Peyer's patch (tissue), 4 donors: Measurements from ENCODE around the gene ZFHX3. TPM values are rescaled to one million over a fixed set of nuclear protein-coding genes. Genes with fewer than 3 reads are reported as not detected.

ENCODE experiments used
- DNase-seq, 3 donors: peaks; one replicate each; pipeline ENCODE4 v3.0.0-alpha.2; 2017 to 2019
- H3K27ac ChIP-seq, 4 donors: fragments of 200-600 bp; sonication (generic); one replicate each; pipeline ENCODE4 v1.5.1; 2016 to 2019
- H3K27me3 ChIP-seq, 2 donors: fragments of 200-600 bp; sonication (generic); one replicate each; pipeline ENCODE4 v1.5.1; 2019
- H3K36me3 ChIP-seq, 3 donors: fragments of 200-600 bp; sonication (generic); one replicate each; pipeline ENCODE4 v1.5.1; 2016 to 2019
- H3K4me1 ChIP-seq, 4 donors: fragments of 200-600 bp; sonication (generic); one replicate each; pipeline ENCODE4 v1.5.1; 2016 to 2019
- H3K4me3 ChIP-seq, 4 donors: fragments of 200-600 bp; sonication (generic); 1 replicate in 3 of 4; 2 replicates in 1 of 4; pipeline ENCODE4 v1.5.1; 2016 to 2019; ENCODE audit warnings: mild to moderate bottlenecking in 1 of 4
- H3K9me3 ChIP-seq, 4 donors: fragments of 200-600 bp; sonication (generic); one replicate each; pipeline ENCODE4 v1.5.1; 2016 to 2019; ENCODE audit warnings: mild to moderate bottlenecking in 1 of 4
- POLR2A ChIP-seq, 2 donors: fragments of 450-650 bp; IDR thresholded peaks; one replicate each; pipeline ENCODE4 v1.5.1; 2017; ENCODE audit warnings: antibody characterized with exemption in 2 of 2, mild to moderate bottlenecking in 2 of 2, moderate library complexity in 2 of 2
- total RNA-seq, 4 donors: library from RNA; depleted of rRNA; stranded (reverse); fragments of >200 nt; gene quantifications; one replicate each; pipeline ENCODE4 v1.1.0, GENCODE V29; 2016
- TF ChIP-seq, protein P1 (sequence below), 6 experiments: fragments of 450-650 bp in 4 of 6; fragments of 200-600 bp in 2 of 6; sonication (generic) in 1 of 6; IDR thresholded peaks; one replicate each; pipeline ENCODE4 v1.5.1; 2017 to 2019; ENCODE audit warnings: antibody characterized with exemption in 6 of 6, mild to moderate bottlenecking in 3 of 6, moderate library complexity in 1 of 6

ZFHX3 gene
- total RNA-seq, 4 donors from 2014 or later: 6.3 to 39.6 (median 14.6) TPM

- Histone ChIP-seq H3K27me3 (no peaks in the 10 kb centered on the region), H3K27ac (no peak overlapping the region), H3K36me3 (peaks cover 0 to 10% (median 0%) of the 10 kb centered on the region in 3 donors), H3K4me1 (no peaks in the 10 kb centered on the region), H3K9me3 (no peaks in the 10 kb centered on the region), H3K4me3 (no peak overlapping the region)
- DNase-seq: no peak
- TF ChIP-seq, protein P1, sequence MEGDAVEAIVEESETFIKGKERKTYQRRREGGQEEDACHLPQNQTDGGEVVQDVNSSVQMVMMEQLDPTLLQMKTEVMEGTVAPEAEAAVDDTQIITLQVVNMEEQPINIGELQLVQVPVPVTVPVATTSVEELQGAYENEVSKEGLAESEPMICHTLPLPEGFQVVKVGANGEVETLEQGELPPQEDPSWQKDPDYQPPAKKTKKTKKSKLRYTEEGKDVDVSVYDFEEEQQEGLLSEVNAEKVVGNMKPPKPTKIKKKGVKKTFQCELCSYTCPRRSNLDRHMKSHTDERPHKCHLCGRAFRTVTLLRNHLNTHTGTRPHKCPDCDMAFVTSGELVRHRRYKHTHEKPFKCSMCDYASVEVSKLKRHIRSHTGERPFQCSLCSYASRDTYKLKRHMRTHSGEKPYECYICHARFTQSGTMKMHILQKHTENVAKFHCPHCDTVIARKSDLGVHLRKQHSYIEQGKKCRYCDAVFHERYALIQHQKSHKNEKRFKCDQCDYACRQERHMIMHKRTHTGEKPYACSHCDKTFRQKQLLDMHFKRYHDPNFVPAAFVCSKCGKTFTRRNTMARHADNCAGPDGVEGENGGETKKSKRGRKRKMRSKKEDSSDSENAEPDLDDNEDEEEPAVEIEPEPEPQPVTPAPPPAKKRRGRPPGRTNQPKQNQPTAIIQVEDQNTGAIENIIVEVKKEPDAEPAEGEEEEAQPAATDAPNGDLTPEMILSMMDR (IDR thresholded peaks at IDR 0.05): no peak
- no peak for TF ChIP-seq POLR2A (IDR thresholded peaks at IDR 0.05)
Observed at GRCh38 chr16:72789921-72790320, 258.0 kb downstream of the ZFHX3 start.

DNA sequence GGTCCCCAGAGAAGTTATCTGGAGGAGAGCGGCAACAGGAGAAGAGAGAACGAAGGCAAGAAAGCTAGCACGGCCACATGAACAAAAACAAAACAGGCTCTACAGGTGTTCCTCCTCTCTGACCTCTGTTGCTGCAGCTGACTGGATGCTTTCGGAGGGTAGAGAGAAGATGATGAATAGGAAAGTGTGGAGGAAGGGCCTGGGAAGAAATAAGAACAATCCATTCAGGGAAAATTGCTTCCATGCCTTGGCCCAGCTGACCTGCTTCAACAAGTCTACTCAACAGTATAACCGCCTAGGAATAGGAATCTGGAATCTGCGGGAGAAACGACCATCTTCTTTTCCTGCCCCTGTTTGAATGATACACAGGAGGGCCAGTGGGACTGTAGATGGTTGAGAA is 258.5 kb downstream of the ZFHX3 start:
- Histone ChIP-seq H3K36me3 (peaks cover 0 to 10% (median 0%) of the 10 kb centered on the region in 3 donors), H3K4me1 (no peaks in the 10 kb centered on the region), H3K4me3 (no peak overlapping the region), H3K27ac (no peak overlapping the region), H3K9me3 (no peaks in the 10 kb centered on the region), H3K27me3 (no peaks in the 10 kb centered on the region)
- TF ChIP-seq, protein P1 (IDR thresholded peaks at IDR 0.05): no peak
- TF ChIP-seq POLR2A (IDR thresholded peaks at IDR 0.05): no peak
- DNase-seq: no peak

- Histone ChIP-seq H3K27ac (no peak overlapping the region), H3K4me1 (no peaks in the 10 kb centered on the region), H3K36me3 (peaks cover 0 to 3% (median 0%) of the 10 kb centered on the region in 3 donors), H3K27me3 (no peaks in the 10 kb centered on the region), H3K4me3 (peak overlapping the region in 3 of 4 donors; percentile 22 to 62 (median 56)), H3K9me3 (no peaks in the 10 kb centered on the region)
- no peak for DNase-seq
- TF ChIP-seq, protein P1 (IDR thresholded peaks at IDR 0.05): no peak
- TF ChIP-seq POLR2A (IDR thresholded peaks at IDR 0.05): no peak
Observed at GRCh38 chr16:72788269-72788809, 259.6 kb downstream of the ZFHX3 start.

DNA sequence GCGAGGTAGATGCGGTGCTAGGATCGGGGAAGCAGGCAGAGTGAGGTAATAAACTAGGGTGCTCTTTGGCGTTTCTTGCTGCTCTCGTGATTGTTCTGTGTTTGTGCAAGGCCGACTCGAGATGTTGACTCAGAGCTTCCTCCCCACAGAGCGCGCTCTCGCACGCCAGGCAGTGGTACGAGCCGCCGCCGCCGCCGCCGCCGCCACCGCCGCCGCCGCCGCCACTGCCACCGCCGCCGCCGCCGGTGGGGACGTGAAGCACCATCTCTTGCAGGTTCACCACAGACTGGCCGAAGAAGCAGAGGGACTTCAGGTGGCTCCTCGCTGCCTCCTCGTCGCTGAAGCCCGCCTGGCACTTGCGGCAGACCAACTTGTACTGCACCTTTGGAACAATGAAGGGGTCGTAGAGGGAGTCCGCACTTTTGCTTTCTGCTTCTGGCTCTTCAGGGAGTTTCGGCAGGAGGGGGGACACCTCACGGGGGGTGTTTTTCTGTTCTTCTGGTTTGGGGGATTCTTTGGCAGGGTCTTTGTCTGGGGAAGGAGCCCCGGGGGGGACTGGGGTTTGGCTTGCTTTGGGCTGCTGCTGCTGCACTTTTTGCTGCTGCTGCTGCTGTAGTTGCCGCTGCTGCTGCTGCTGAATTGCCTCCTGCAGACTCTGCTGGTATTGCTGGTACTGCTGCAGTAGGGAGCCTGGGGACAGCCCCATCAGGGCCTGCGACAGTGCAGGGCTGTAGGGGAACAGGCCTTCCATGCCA is 260.2 kb downstream of the ZFHX3 start:
- H3K36me3 ChIP-seq: no peaks in the 10 kb centered on the region
- no peaks in the 10 kb centered on the region for H3K4me1 ChIP-seq
- DNase-seq: peak; percentile 36 to 84 (median 77)
- H3K27me3 ChIP-seq: no peaks in the 10 kb centered on the region
- no peaks in the 10 kb centered on the region for H3K9me3 ChIP-seq
- TF ChIP-seq POLR2A (IDR thresholded peaks at IDR 0.05): no peak
- TF ChIP-seq, protein P1 (IDR thresholded peaks at IDR 0.05): no peak
- H3K27ac ChIP-seq: peak overlapping the region in 2 of 4 donors; percentile 15 to 30
- H3K4me3 ChIP-seq: peak overlapping the region; percentile 22 to 62 (median 50)

- H3K9me3 ChIP-seq: no peaks in the 10 kb centered on the region
- peak overlapping the region; percentile 22 to 62 (median 50) for H3K4me3 ChIP-seq
- no peaks in the 10 kb centered on the region for H3K4me1 ChIP-seq
- no peaks in the 10 kb centered on the region for H3K36me3 ChIP-seq
- no peaks in the 10 kb centered on the region for H3K27me3 ChIP-seq
- peak overlapping the region in 2 of 4 donors; percentile 15 to 30 for H3K27ac ChIP-seq
- no peak for DNase-seq
- TF ChIP-seq, protein P1 (IDR thresholded peaks at IDR 0.05): no peak
- no peak for TF ChIP-seq POLR2A (IDR thresholded peaks at IDR 0.05)
Observed at GRCh38 chr16:72787130-72787513, 260.8 kb downstream of the ZFHX3 start.
